ENCODE results near the gene ADCY4.

ADCY4 gene

GRCh38 chr14:24304019-24304387, 30.9 kb downstream of the ADCY4 start:
- TF ChIP-seq CTCF (IDR thresholded peaks at IDR 0.05): no peak

GRCh38 chr14:24300326-24300980, 34.4 kb downstream of the ADCY4 start:
- no peak for TF ChIP-seq CTCF (IDR thresholded peaks at IDR 0.05)

- TF ChIP-seq CTCF (IDR thresholded peaks at IDR 0.05): no peak
Measured at GRCh38 chr14:24299255-24300191, 35.3 kb downstream of the ADCY4 start, which contains the start of the genes DHRS1 and NOP9. Gene DHRS1, minus strand, starts transcription at chr14:24299780. Its CDS starts 674 bp downstream, at chr14:24299106. Gene NOP9, plus strand, starts transcription at chr14:24299850. Its CDS starts 105 bp downstream, at chr14:24299955.

GRCh38 chr14:24298892-24299254, 36.0 kb downstream of the ADCY4 start:
- TF ChIP-seq CTCF (IDR thresholded peaks at IDR 0.05): no peak

- peak; percentile 49; the same call in 1 of the 2 replicates for TF ChIP-seq CTCF (IDR thresholded peaks at IDR 0.05)
Measured at GRCh38 chr14:24297190-24297964, 37.5 kb downstream of the ADCY4 start.

GRCh38 chr14:24296341-24297157, 38.3 kb downstream of the ADCY4 start:
- TF ChIP-seq CTCF (IDR thresholded peaks at IDR 0.05): peak; percentile 67

Data from LNCAP (cell line).